H1 (cell line): ENCODE measurements around the gene GSG1L. TPM values are rescaled to one million over a fixed set of nuclear protein-coding genes. Genes with fewer than 3 reads are reported as not detected.

ENCODE experiments used
- CTCF ChIA-PET: fragments of 300-600 bp; sonication (Branson Sonifier 250); formaldehyde crosslinking; loops from one replicate; lab custom pipeline; 2021; ENCODE audit not compliant: partially characterized antibody; lab: Charles Lee
- POLR2A ChIA-PET: fragments of 300-600 bp; sonication (Branson Sonifier 250); formaldehyde crosslinking; loops from one replicate; lab custom pipeline; 2021; ENCODE audit warnings: inconsistent platforms; ENCODE audit not compliant: partially characterized antibody; lab: Charles Lee
- DNase-seq, 2 experiments: peaks; one replicate each; pipeline versions ENCODE4 v3.0.0 to v3.0.0-alpha.2; 2010 to 2022; ENCODE audit warnings: low spot score in 2 of 2, low read depth in 1 of 2, mixed read lengths in 1 of 2
- FAIRE-seq: peaks from 2 replicates; lab custom pipeline; 2011; peaks lifted over from hg19 to GRCh38; lab: Jason Lieb, UNC
- H2AFZ ChIP-seq: 2 replicates; pipeline ENCODE4 v1.8.1; 2012; ENCODE audit warnings: low read length, inconsistent platforms
- H2AK5ac ChIP-seq: 2 replicates; pipeline ENCODE4 v1.6.1; 2013; ENCODE audit warnings: low read depth, low read length
- H2BK120ac ChIP-seq: replicated peaks from 2 replicates; pipeline ENCODE3; 2013; ENCODE audit warnings: low read depth, low read length, inconsistent platforms
- H2BK12ac ChIP-seq: 2 replicates; pipeline ENCODE4 v1.6.1; 2013; ENCODE audit warnings: low read depth, low read length
- H2BK15ac ChIP-seq: 2 replicates; pipeline ENCODE4 v1.6.1; 2013; ENCODE audit warnings: low read length
- H2BK20ac ChIP-seq: 2 replicates; pipeline ENCODE4 v1.6.1; 2013; ENCODE audit warnings: low read length
- H2BK5ac ChIP-seq: 2 replicates; pipeline ENCODE4 v1.6.1; 2013; ENCODE audit warnings: low read depth, low read length
- H3K14ac ChIP-seq: 2 replicates; pipeline ENCODE4 v1.6.1; 2013; ENCODE audit warnings: inconsistent platforms; ENCODE audit not compliant: insufficient read length
- H3K18ac ChIP-seq: 2 replicates; pipeline ENCODE4 v1.6.1; 2013; ENCODE audit warnings: low read length; ENCODE audit errors: extremely low read depth
- H3K23ac ChIP-seq: 2 replicates; pipeline ENCODE4 v1.6.1; 2013; ENCODE audit warnings: inconsistent platforms; ENCODE audit not compliant: insufficient read length
- H3K23me2 ChIP-seq: 2 replicates; pipeline ENCODE4 v1.6.1; 2013; ENCODE audit warnings: low read depth, low read length
- H3K27ac ChIP-seq: 2 replicates; pipeline ENCODE4 v1.6.1; 2011; ENCODE audit warnings: low read depth, low read length, inconsistent platforms
- H3K27me3 ChIP-seq, 4 experiments: replicated peaks in 1 of 4; 1 replicate in 1 of 4; 2 replicates in 3 of 4; pipeline versions ENCODE4 v1.6.1 to v1.8.1; 2011 to 2013; ENCODE audit warnings: low read length in 3 of 4, mild to moderate bottlenecking in 3 of 4, inconsistent platforms in 2 of 4, mixed read lengths in 2 of 4, moderate library complexity in 1 of 4; ENCODE audit not compliant: control insufficient read depth in 3 of 4, insufficient read depth in 3 of 4; ENCODE audit errors: extremely low read depth in 1 of 4
- H3K36me3 ChIP-seq, 4 experiments: 2 replicates each; pipeline versions ENCODE4 v1.6.1 to v1.8.1; 2011 to 2013; ENCODE audit warnings: mild to moderate bottlenecking in 4 of 4, low read length in 3 of 4, moderate library complexity in 2 of 4, control low read depth in 1 of 4, inconsistent platforms in 1 of 4; ENCODE audit not compliant: insufficient read depth in 4 of 4, control insufficient read depth in 2 of 4
- H3K4ac ChIP-seq: replicated peaks from 2 replicates; pipeline ENCODE3; 2013; ENCODE audit warnings: low read length, low read depth, mixed read lengths, inconsistent platforms; ENCODE audit not compliant: insufficient read length
- H3K4me1 ChIP-seq, 4 experiments: replicated peaks in 1 of 4; 1 replicate in 1 of 4; 2 replicates in 3 of 4; pipeline versions ENCODE4 v1.6.1 to v1.8.1; 2011 to 2013; ENCODE audit warnings: low read length in 3 of 4, inconsistent platforms in 2 of 4, mixed read lengths in 1 of 4; ENCODE audit not compliant: insufficient read depth in 4 of 4, control insufficient read depth in 3 of 4
- H3K4me2 ChIP-seq, 2 experiments: 2 replicates each; pipeline versions ENCODE4 v1.6.1 to v1.8.1; 2011 to 2013; ENCODE audit warnings: low read depth in 2 of 2, low read length in 2 of 2, control low read depth in 1 of 2, inconsistent platforms in 1 of 2, mild to moderate bottlenecking in 1 of 2; ENCODE audit not compliant: insufficient read depth in 1 of 2
- H3K4me3 ChIP-seq, 4 experiments: fragments of 200-600, 300-600 bp in 1 of 4; sonication (generic), shearing (Covaris generic), sonication (Bioruptor Twin) in 1 of 4; 2 replicates each; pipeline versions ENCODE4 v1.5.1 to v1.8.1; 2011 to 2016; ENCODE audit warnings: low read length in 4 of 4, low read depth in 3 of 4, control low read depth in 2 of 4, inconsistent platforms in 2 of 4, mild to moderate bottlenecking in 2 of 4, mixed read lengths in 1 of 4, moderate library complexity in 1 of 4; ENCODE audit not compliant: insufficient read depth in 2 of 4; ENCODE audit errors: extremely low read depth in 1 of 4
- H3K56ac ChIP-seq: replicated peaks from 2 replicates; pipeline ENCODE3; 2013; ENCODE audit warnings: low read depth, mild to moderate bottlenecking, mixed read lengths, low read length, inconsistent platforms; ENCODE audit not compliant: insufficient read length
- H3K79me1 ChIP-seq: 2 replicates; pipeline ENCODE4 v1.6.1; 2013; ENCODE audit warnings: low read depth, low read length, control low read depth
- H3K79me2 ChIP-seq, 2 experiments: 2 replicates each; pipeline versions ENCODE4 v1.6.1 to v1.8.1; 2012 to 2013; ENCODE audit warnings: low read length in 2 of 2, mild to moderate bottlenecking in 2 of 2, inconsistent platforms in 1 of 2; ENCODE audit not compliant: insufficient read depth in 2 of 2, control insufficient read depth in 1 of 2
- H3K9ac ChIP-seq, 4 experiments: replicated peaks in 1 of 4; 1 replicate in 1 of 4; 2 replicates in 3 of 4; pipeline versions ENCODE4 v1.6.1 to v1.8.1; 2011 to 2013; ENCODE audit warnings: low read depth in 3 of 4, low read length in 3 of 4, control low read depth in 2 of 4, mild to moderate bottlenecking in 2 of 4, moderate library complexity in 2 of 4, inconsistent platforms in 1 of 4; ENCODE audit errors: extremely low read depth in 1 of 4
- H3K9me3 ChIP-seq, 2 experiments: 2 replicates each; pipeline versions ENCODE4 v1.6.1 to v1.8.1; 2012 to 2013; ENCODE audit warnings: mild to moderate bottlenecking in 2 of 2, moderate library complexity in 2 of 2, control low read depth in 1 of 2, inconsistent platforms in 1 of 2, low read depth in 1 of 2, low read length in 1 of 2, mixed read lengths in 1 of 2; ENCODE audit not compliant: insufficient read depth in 2 of 2
- H4K20me1 ChIP-seq, 2 experiments: replicated peaks in 1 of 2; 2 replicates each; pipeline versions ENCODE3 to v1.8.1; 2011 to 2013; ENCODE audit warnings: inconsistent platforms in 2 of 2, low read length in 2 of 2, mild to moderate bottlenecking in 1 of 2; ENCODE audit not compliant: insufficient read depth in 2 of 2, control insufficient read depth in 1 of 2
- H4K5ac ChIP-seq: 2 replicates; pipeline ENCODE4 v1.6.1; 2013; ENCODE audit warnings: low read length, low read depth, mixed read lengths, inconsistent platforms; ENCODE audit not compliant: insufficient read length
- H4K8ac ChIP-seq: 2 replicates; pipeline ENCODE4 v1.8.0; 2013; ENCODE audit warnings: mild to moderate bottlenecking, moderate library complexity, low read length, inconsistent platforms; ENCODE audit not compliant: insufficient read depth; ENCODE audit errors: extremely low read depth
- H4K91ac ChIP-seq: replicated peaks from 2 replicates; pipeline ENCODE3; 2013; ENCODE audit warnings: low read length, mixed read lengths, inconsistent platforms; ENCODE audit not compliant: insufficient read length
- ATF2 ChIP-seq: IDR thresholded peaks from 2 replicates; pipeline ENCODE4 v1.6.1; 2012; ENCODE audit warnings: low read length, inconsistent platforms
- CTCF ChIP-seq, 3 experiments: IDR thresholded peaks; 1 replicate in 2 of 3; 2 replicates in 1 of 3; pipeline versions ENCODE4 v1.5.1 to v1.6.1; 2011; ENCODE audit warnings: low read length in 3 of 3, mild to moderate bottlenecking in 3 of 3, inconsistent platforms in 2 of 3, low read depth in 1 of 3, moderate library complexity in 1 of 3; ENCODE audit not compliant: insufficient read depth in 1 of 3; ENCODE audit errors: control extremely low read depth in 1 of 3
- SIRT6 ChIP-seq: IDR thresholded peaks from one replicate; pipeline ENCODE4 v1.7.1; 2012; ENCODE audit warnings: low read length, inconsistent platforms
- WGBS, 2 experiments: shearing (Covaris generic) in 1 of 2; methylation state at CpG; one replicate each; pipeline versions ENCODE4 v1.1.6 to v1.1.7; 2013 to 2015; ENCODE audit warnings: low lambda C conversion rate in 2 of 2, mixed read lengths in 2 of 2, inconsistent platforms in 1 of 2, low coverage in 1 of 2, missing lambda C conversion rate in 1 of 2; ENCODE audit not compliant: insufficient replicate concordance in 2 of 2, insufficient coverage in 1 of 2, insufficient read length in 1 of 2; ENCODE audit errors: extremely low coverage in 1 of 2, missing lambda C conversion rate in 1 of 2; 5-methylcytosine and 5-hydroxymethylcytosine counted together
- polyA plus RNA-seq, 7 experiments: library from polyadenylated mRNA; depleted of rRNA in 3 of 7; stranded (reverse) in 5 of 7; unstranded in 2 of 7; fragments of >200 nt in 5 of 7; fragments of 200-250 nt in 2 of 7; gene quantifications; 1 replicate in 5 of 7; 2 replicates in 1 of 7; 4 replicates in 1 of 7; pipeline versions ENCODE4 v1.2.1 to v1.2.3, GENCODE V29; 2011 to 2013; ENCODE audit warnings: missing spikeins in 2 of 7, mixed read lengths in 2 of 7
- total RNA-seq: library from RNA; stranded (reverse); fragmentation: NEBNext Ultra II Directional; extraction: Animal tissue kit (Norgen Biotek cat#: 25700); gene quantifications from 2 replicates; pipeline ENCODE4 v1.2.1, GENCODE V29; 2021

The GSG1L gene
- total and polyA plus RNA-seq, 2 of the 8 experiments (the other 6 are each of a cell fraction or from before 2014, with no cell fraction given) = 0.71 to 1.1 TPM

GRCh38 chr16:27950206-27950887, 113.2 kb downstream of the GSG1L start:
- H3K14ac ChIP-seq = no peak overlapping the region
- no peaks in the 10 kb centered on the region for H3K4me1 ChIP-seq
- no peak overlapping the region for H4K8ac ChIP-seq
- no peaks in the 10 kb centered on the region; a peak in 1 of 7 replicates for H3K27me3 ChIP-seq
- no peak overlapping the region for H3K4ac ChIP-seq
- no peak overlapping the region for H3K18ac ChIP-seq
- no peak for FAIRE-seq
- no peak overlapping the region for H3K4me3 ChIP-seq
- H2AK5ac ChIP-seq = no peak overlapping the region
- WGBS, 2 experiments = 88% methylated on average over 7 of the region's 7 CpGs; no CpG with 5 or more reads in 1 of the 2 experiments
- H4K5ac ChIP-seq = no peak overlapping the region
- TF ChIP-seq ATF2 (no peak), CTCF (IDR thresholded peaks at IDR 0.05; ENCODE audit: control extremely low read depth in 1 of 3, insufficient read depth in 1 of 3, low read depth in 1 of 3, low read length in 3 of 3) (no peak), SIRT6 (no peak)
- no peak overlapping the region for H4K91ac ChIP-seq
- H3K27ac ChIP-seq = no peak overlapping the region
- no peak overlapping the region for H2BK20ac ChIP-seq
- H2BK12ac ChIP-seq = no peak overlapping the region
- H3K9me3 ChIP-seq = peaks cover 0 to 1% of the 10 kb centered on the region in 2 experiments; a peak in 1 of 4 replicates
- no peaks in the 10 kb centered on the region for H3K79me1 ChIP-seq
- H3K56ac ChIP-seq = no peak overlapping the region
- no peak overlapping the region for H3K9ac ChIP-seq
- CTCF ChIA-PET = interaction anchor here (1.3 kb wide), 1 partner anchor 170 kb away, joined by 4 read pairs; no protein-coding TSS in a partner anchor
- H3K36me3 ChIP-seq = no peaks in the 10 kb centered on the region
- H2AFZ ChIP-seq = no peak overlapping the region
- no peak for DNase-seq
- no peak overlapping the region for H3K4me2 ChIP-seq
- no peak overlapping the region for H3K23ac ChIP-seq
- no peaks in the 10 kb centered on the region for H3K79me2 ChIP-seq
- H4K20me1 ChIP-seq = no peaks in the 10 kb centered on the region
- H2BK120ac ChIP-seq = no peak overlapping the region
- H2BK15ac ChIP-seq = no peak overlapping the region
- H3K23me2 ChIP-seq = no peaks in the 10 kb centered on the region
- H2BK5ac ChIP-seq = no peak overlapping the region
- POLR2A ChIA-PET = interaction anchor here (1.9 kb wide), 1 partner anchor 10 kb away, joined by 4 read pairs; no protein-coding TSS in a partner anchor
